Peyer's patch (tissue), 4 donors: Measurements from ENCODE around the gene TACO1.

Experiments used
- CTCF ChIP-seq, 6 experiments: fragments of 450-650 bp in 4 of 6; fragments of 200-600 bp in 2 of 6; sonication (generic) in 1 of 6; IDR thresholded peaks; one replicate each; pipeline ENCODE4 v1.5.1; 2017 to 2019; ENCODE audit warnings: antibody characterized with exemption in 6 of 6, mild to moderate bottlenecking in 3 of 6, moderate library complexity in 1 of 6
- POLR2A ChIP-seq, 2 donors: fragments of 450-650 bp; IDR thresholded peaks; one replicate each; pipeline ENCODE4 v1.5.1; 2017; ENCODE audit warnings: antibody characterized with exemption in 2 of 2, mild to moderate bottlenecking in 2 of 2, moderate library complexity in 2 of 2

- TF ChIP-seq CTCF (IDR thresholded peaks at IDR 0.05) (no peak), POLR2A (IDR thresholded peaks at IDR 0.05) (peak in 1 of 2 donors; percentile 42)
Measured at GRCh38 chr17:63622574-63623390, 22.1 kb downstream of the TACO1 start.
